H54 (cell line): ENCODE data around the gene TXNL4A.

Source experiments
- DNase-seq: peaks from one replicate; pipeline ENCODE4 v3.0.0; 2011; ENCODE audit warnings: low spot score, mixed read lengths; ENCODE audit not compliant: insufficient read length
- FAIRE-seq: peaks from 3 replicates; lab custom pipeline; 2011; peaks lifted over from hg19 to GRCh38; lab: Jason Lieb, UNC
- POLR2A ChIP-seq: IDR thresholded peaks from 2 replicates; pipeline ENCODE4 v1.6.1; 2011; ENCODE audit warnings: low read depth, mild to moderate bottlenecking, low read length

Gene TXNL4A

GRCh38 chr18:79952996-79953559, 35.3 kb downstream of the TXNL4A start:
- no peak for TF ChIP-seq POLR2A
- no peak for DNase-seq
- FAIRE-seq = no peak

GRCh38 chr18:79952456-79952995, 35.8 kb downstream of the TXNL4A start:
- no peak for DNase-seq
- TF ChIP-seq POLR2A = no peak
- no peak for FAIRE-seq

GRCh38 chr18:79951545-79952455, 36.6 kb downstream of the TXNL4A start, which contains the start of gene SLC66A2:
TSS of gene SLC66A2 (minus strand) at chr18:79951653. CDS start at chr18:79950926, 727 bp downstream.
- FAIRE-seq (no peak), DNase-seq (peak; percentile 56)
- TF ChIP-seq POLR2A = no peak

GRCh38 chr18:79950515-79951341, 37.6 kb downstream of the TXNL4A start:
- DNase-seq = no peak
- TF ChIP-seq POLR2A = no peak
- no peak for FAIRE-seq

- FAIRE-seq (no peak), DNase-seq (no peak)
- no peak for TF ChIP-seq POLR2A
Measured at GRCh38 chr18:79949697-79950487, 38.5 kb downstream of the TXNL4A start.

- DNase-seq (no peak), FAIRE-seq (no peak)
- TF ChIP-seq POLR2A = no peak
Measured at GRCh38 chr18:79948719-79949411, 39.5 kb downstream of the TXNL4A start.

- DNase-seq (no peak), FAIRE-seq (no peak)
- TF ChIP-seq POLR2A = no peak
Measured at GRCh38 chr18:79947881-79948610, 40.3 kb downstream of the TXNL4A start.

- TF ChIP-seq POLR2A = no peak
- DNase-seq (no peak), FAIRE-seq (no peak)
Measured at GRCh38 chr18:79947054-79947755, 41.2 kb downstream of the TXNL4A start.

GRCh38 chr18:79945118-79946042, 43.0 kb downstream of the TXNL4A start:
- DNase-seq (no peak), FAIRE-seq (no peak)
- no peak for TF ChIP-seq POLR2A

GRCh38 chr18:79944746-79945117, 43.6 kb downstream of the TXNL4A start:
- DNase-seq = no peak
- no peak for TF ChIP-seq POLR2A
- FAIRE-seq = no peak

GRCh38 chr18:79944126-79944731, 44.1 kb downstream of the TXNL4A start:
- FAIRE-seq (no peak), DNase-seq (no peak)
- TF ChIP-seq POLR2A = no peak
